Right renal pelvis (tissue), 4 donors: ENCODE measurements around the gene ERG. TPM values are rescaled to one million over a fixed set of nuclear protein-coding genes. Genes with fewer than 3 reads are reported as not detected.

Experiments
- DNase-seq, 4 donors: peaks; one replicate each; pipeline ENCODE4 v3.0.0-alpha.2; 2013; ENCODE audit warnings: low read depth in 4 of 4, low spot score in 3 of 4, missing footprints in 1 of 4
- polyA plus RNA-seq, 4 donors: library from polyadenylated mRNA; unstranded; fragments of 120-200 nt; gene quantifications; one replicate each; pipeline ENCODE4 v1.2.1, GENCODE V29; 2013; ENCODE audit not compliant: insufficient read length in 4 of 4

The ERG gene
- polyA plus RNA-seq, 4 donors = 20.3 to 26.6 (median 22.1) TPM

DNA sequence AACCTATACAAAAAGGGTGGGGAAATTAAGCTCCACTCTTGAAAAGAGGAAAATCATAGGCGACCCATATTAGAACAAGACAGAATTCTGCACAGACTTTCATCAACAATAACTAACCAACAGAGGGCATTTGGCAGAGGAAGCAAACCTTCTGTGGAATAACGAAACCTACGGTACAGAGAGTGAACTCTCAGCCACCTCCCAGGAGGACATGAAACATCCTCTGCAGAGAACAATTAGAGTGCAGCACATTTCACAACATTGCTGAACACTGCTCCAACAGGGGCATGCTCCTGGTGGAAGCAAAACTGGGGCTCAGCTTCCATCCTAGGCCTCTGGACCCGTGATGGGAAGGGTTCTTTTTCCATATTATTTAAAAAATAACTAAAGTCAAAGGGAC lies 130.6 kb downstream of the ERG start:
- DNase-seq = no peak

DNA sequence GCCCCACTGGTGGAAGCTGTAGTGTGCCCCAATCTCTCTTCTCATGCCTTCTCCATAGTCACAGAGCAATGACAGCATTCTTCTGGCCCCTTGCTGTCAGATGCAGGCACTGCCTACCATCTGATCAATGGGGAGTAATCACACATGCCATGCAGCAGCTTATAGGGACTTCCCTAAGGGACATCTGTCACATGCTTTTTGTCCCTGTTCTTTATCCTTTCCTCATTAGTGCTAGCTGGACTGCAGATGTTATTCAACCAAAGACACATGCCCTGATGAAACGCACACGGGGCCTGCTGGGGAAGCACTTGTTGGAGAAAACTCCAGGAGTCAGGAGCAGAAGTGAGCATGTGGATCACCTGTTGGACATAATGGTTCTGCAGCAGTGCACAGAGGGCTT lies 132.8 kb downstream of the ERG start:
- no peak for DNase-seq

DNA sequence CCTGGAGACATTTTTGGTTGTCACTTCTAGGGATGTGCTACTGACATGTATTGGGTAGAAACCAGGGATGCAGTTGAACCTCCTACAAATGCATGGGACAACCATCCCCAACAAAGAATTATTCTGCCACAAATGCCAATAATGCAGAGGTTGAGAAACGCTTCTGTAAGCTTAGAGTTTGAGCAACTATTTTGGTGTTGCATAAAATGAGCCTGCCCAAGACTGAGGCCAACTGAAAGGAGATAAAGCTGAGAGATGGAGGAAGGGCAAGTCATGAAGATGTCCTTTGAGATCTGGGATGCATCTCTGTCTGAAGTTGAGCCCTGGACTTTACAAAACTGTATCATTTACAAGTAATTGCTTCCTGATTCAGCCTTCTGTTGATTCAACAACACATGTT lies 134.6 kb downstream of the ERG start:
- no peak for DNase-seq

DNA sequence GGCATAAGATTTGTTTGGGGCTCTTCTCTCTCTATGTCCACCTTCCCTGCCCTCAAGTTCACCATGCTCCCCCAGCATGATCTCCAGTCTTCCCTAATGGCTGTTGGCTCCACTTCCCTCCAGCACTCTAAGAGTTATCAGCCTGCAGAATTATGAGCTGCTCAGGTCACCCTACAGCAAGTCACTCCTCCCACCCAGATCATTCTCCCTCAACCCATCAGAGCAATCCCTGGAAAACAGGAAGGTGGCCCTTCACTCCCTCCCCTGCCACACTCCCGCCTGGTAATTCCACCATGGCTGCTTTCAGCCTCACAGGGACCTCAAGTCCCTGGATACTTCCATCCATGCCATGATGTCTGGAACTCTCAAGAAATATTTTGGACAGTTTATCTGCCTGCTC lies 137.0 kb downstream of the ERG start:
- no peak for DNase-seq

DNA sequence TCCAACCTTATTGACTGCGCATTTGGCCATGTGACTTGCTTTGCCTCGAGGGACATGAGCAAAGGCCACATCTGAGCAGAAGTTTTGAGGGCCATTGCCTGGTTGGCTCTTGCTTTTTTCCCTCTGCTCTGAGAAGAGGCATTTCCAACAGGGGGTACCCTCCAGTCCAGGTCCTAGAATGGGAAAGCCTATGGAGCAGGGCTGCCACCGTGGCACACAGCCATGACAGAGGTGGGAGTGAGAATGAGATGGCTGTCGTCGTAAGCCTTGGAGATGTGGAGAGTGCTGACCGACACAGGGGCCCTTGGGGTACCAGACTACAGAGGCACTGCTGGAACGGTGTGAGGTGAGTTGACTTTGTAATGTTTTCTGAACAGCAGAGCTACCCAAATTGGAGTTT lies 138.4 kb downstream of the ERG start:
- DNase-seq = no peak

DNA sequence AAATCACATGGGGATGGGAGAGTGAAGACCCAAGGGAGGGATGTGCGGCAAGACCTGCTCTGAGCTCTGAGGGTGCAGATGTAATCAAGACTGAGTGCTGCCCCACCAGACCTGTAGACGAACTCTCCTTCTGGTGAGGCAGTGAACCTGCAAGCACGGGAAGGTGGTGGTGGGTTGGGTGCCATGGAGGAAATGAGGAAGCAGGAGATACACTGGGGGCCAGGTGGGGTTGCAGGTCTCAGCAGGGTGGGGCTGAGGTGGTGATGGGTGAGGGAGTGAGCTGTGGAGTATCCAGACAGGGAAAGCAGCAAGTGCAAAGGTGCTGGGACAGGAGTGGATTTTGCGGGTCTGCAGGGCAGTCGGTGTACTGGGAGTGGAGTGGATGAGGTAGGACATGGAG lies 139.2 kb downstream of the ERG start:
- DNase-seq = no peak

DNA sequence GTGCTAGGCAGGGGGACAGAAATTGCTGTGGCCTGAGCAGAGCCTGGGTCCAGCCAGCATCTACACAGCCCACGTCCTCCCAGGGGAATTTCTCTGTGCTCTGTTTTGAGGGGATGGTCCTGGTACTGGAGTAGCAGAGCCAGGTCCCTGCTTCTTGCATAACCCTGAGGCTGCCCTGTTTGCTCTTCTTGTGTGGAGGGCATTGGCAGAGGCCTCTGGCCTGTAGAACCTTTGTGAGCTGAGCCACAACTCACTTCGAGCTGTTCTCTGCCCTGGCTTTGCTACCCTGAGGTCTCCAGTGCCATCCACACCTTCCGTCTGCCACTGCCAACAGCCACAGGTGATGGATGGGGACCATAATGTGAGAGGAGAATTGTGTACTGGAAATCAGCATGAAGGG lies 139.6 kb downstream of the ERG start:
- DNase-seq = no peak

DNA sequence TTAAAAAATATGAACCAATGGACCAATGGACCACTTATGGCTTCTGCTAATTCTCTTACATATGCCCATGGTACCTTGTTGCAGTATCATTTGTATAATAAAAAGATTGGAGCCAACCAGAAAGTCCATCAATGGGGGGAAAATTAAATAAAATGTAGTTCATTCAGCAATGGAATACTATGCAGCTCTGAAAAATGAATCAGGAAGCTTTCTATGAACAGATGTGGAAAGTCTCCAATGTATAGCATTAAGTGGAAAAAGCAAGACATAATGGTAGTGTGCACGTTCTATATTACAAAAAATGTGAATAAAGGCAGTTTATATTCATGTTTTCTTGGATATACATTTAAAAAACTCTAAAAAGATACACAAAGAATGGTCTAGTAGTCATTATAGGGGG lies 140.2 kb downstream of the ERG start:
- no peak for DNase-seq

DNA sequence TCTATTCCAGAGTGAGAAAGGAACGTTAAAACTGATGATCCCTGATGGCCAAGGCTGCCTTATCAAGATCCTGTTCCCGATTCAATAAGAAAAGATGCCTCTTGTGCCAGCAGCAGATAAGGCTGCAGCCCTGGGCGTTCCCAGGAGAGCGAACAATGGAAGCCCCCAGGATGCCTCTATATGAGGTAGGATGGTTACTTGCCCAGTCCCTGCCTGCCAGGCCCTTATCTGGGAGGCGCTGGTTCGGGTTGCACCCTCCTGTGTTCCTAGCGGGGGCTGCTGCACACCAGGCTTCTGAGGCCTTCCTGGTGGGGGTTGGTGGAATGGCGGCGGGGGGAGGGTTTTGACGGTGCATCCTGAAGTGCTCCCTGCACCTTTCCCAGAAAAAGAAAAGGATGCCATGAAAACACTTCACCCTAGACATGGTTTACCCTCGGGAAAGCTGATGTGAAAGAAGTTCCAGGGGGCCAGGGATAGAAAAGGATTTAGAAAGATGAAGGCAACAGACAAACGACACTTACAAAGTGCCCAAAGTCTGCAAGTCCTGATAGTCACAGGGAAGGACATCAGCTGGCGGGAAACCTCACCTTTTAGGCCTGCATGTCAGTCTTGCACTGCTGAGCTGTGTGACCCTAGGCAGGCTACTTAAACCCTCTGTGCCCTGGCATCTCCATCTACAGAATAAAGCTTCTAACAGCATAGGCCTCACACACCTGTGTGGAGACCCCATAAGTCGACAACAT lies 141.2 kb downstream of the ERG start:
- no peak for DNase-seq

DNA sequence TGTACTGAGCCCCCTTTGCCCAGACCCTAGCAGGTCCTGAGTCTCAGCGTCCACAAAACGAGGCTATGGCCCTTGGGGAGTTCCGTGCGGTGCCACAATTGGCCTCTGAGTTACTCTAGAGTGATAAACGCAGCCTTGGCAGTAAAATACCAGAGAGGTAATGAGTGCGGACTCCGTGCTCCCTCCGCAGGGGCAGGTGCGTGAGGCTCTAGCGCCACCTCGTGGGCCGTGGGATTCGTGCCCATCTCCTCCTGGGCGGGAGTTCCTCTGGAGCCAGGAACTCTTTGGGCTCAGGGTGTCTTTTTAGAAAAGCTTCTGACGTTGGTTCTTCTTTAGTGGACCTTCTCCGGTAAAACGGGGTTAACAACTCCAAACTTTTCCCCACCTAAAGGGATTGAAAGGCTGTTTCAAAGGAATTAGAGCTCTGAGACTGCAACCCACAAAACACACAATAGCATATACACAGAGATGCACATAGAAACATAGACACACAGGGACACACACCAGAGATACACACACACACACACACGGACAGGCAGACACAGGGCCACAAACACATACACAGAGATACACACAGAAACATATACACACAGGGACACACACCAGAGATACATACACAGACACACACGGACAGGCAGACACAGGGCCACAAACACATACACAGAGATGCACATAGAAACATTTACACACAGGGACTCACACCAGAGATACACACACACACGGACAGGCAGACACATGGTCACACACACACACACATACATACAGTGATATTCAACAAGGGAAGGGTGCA lies 142.1 kb downstream of the ERG start:
- peak; percentile 45 to 69 (median 54) for DNase-seq

DNA sequence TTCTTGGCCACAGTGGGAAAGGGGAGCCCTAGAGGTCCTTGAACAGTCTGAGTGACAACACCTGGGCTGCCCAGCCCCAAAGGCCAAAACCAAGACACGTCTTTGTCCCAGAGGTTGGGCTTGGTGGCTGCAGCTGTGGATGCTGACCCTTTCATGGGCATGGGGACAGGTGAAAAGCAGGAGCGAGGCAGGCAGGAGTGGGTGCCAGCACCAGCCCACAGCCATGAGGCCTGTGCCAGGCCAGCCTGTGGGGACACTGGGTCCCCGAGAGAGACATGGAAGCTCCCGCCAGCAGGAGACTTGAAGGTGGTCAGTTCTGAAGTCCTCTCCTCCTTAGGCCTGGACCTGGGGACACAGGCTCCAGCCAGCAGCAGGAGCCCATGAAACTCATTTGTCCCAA lies 142.9 kb downstream of the ERG start:
- DNase-seq = no peak

DNA sequence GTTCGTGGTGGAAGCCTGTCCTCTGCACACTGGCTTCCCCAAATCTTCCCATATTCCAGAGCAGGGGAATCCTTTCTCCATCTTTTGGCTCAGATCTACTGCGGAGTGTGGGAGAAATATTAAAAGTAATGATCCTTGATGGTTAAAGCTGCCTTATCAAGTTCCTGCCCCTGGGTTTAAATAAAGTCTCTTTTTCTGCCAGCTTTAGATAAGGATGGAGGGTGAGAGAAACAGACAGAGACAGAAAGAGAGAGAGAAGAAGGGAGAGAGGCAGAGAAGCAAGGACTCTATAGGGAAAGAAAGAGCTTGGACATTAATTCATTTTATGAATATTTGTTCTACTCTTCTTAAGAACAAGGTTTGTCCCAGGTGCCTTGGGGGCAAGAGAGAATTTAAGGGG lies 143.5 kb downstream of the ERG start:
- no peak for DNase-seq

DNA sequence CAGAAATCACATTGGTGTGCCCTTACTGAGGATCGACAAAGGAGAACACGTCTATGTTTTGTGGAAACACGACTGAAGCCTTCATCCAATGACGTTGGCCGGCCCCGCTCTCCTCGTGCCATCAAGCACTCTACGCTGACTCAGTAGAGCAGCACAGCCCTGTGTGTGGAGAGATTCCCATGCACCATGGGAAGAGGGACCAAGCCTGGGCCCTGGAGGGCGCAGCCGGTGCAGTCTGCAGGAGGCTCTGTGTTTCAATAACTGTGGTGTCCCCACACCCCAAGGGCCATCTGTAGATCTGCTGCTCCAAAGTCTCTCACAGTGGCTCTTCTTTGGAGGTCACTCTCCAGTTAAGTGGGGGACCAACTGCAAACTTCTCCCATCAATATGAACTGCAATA lies 144.0 kb downstream of the ERG start:
- no peak for DNase-seq

DNA sequence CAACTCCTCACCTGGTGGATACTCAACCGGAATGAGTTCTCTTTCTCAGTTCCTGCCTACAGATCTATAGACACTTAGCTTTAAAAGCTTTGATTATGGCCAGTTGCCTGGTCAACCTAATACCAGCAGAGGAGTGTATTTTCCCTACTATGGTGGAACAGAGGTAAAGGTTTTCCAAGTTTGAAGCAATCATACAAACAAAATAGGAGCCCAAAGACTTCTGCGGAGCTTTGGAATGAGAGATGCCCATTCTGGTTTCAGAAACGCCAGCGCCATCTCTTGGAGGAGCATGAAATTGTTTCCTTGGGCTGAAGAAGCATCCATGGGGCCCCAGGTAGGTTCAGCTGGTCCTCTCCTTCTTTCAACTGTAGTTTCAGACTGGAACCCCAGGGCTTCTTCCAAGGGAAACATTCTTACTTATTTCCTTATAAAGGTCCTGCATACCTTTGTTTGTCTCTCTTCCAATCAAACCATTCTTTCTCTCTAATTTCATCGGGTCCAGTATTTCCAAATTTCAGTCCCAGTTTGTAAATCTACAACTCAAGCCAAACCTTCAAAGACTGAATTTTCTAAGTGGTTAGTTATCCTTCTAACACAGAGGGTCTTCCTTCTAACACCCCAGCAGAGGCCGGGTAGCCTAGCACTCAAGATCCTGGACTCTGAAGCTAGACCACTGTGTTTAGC lies 145.6 kb downstream of the ERG start:
- peak; percentile 58 to 68 (median 62) for DNase-seq

DNA sequence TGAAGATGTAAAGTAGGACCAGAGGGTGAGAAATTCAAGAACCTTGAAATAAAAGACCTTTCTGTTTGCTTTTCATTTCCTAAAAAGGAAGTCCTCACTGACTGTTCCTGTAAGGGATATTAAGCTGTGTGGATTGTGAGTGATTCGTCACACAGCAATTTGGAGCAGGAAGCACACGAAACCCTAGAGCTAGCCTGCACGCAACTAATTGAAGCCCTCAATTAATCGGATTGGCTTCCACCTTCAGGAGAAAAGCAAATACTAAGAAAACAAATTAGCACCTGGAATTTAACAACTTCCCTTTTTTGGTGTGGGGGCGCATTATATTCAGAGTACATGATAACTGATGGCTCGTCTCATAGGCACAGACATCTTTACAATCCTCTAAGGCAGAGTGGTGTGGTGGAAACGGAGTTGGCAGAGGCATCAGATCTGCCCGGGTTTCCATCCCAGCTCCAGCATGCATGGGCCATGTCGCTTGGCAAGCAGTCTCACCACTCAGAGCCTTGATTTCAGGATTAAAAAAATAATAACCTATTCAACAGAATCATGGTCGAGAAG lies 146.2 kb downstream of the ERG start:
- no peak for DNase-seq

DNA sequence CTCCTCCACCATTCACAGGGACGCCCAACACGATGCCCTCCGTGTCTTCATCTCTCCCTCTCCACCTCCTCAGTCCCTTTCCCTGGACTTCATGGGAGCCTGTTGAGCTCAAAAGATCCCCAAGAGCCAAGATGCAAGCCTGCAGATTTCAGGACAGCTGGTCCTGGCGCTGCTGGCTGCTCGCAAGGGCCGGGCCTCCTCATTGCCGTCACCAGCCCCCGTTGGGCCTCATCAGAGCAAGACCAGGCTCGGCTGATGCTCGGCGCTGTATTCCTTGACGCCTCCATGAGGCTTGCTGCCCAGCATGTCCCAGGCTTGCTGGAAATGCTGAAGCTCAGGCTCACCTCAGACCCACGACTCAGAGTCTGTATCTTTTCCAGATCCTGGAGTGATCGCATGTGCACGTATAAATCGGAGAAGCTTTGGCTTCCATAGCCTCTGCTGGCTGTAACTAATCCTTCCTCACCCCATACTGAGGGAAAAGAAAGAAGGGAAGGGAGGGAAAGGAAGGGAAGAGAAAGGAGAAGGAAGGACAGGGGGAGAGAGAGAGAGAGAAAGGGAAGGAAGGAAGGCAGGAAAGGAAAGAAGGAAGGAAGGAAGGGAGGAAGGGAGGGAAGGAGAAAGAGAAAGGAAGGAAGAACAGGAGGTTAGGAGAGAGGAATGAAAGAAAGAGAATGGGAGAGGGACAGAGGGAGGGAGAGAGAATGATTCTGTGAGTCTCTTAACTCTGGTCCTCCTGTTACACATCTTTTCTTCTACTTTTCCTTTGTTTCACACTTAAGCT lies 146.9 kb downstream of the ERG start:
- no peak for DNase-seq

DNA sequence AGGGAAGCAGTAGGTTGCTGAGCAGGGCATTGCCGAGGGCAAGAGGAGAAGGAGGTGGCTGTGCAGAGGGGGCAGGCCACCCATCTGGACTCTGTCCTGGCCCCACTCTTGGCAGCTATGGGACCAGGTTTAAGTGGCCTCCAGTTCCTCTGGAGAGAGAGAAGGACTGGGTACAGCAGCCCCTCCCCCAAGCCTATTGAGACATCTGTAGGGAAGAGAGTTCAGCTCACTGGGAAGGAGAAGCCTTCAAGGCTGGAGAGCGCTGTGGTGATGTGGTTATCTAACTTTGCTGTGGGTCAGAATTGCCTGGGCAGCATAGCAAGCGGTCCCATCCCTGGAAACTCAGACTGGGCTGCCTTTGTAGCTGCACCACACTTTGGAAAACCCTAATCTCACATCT lies 147.6 kb downstream of the ERG start:
- no peak for DNase-seq

DNA sequence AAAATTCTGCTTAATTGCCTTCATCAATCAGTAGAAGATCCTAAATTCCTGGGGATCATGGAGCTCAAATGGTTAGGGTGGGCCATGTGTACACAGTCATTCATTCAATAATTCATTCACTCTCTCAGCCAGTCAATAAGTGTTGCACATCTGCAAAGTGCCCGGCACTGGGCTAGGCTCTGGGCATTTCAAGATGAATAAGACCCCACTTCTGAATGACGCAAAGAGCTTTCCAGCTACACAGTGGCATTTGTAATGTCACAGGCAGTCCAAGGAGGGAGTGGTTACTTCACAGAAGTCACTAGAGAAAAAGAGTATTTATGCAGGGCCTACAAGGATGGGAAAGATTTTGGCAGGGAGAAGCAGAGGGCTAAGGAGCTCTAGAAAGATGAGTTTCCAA lies 148.3 kb downstream of the ERG start:
- no peak for DNase-seq

DNA sequence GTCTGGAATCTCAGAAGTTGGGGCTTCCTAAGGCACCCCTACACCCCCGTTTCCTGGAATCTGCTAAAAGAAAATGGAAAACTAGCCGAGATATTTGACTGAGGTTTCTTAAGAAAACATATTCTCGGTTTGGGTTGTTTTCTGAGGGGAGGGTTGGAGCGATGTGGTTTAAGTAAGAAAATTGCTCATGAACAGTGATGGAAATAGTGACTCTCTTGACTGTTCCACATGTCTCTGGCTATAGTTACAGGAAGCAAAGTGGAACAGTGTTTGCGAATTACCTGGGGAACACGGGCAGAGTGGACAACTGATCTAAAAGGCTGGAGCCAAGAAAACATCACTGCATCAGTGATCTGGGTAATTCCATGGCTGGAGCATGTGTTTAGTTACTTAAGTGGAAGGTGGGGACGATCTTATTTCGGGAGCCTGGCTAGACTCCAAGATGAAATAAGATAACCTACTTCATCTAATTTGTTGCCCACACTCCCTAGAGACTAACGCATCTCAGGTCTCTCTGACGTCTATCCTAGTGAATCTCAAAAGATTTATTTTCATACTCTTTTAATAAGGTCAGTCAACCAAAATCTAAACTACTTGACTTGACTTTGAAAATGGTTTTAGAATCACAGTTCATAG lies 149.0 kb downstream of the ERG start:
- peak in 1 of 4 donors; percentile 35 for DNase-seq

DNA sequence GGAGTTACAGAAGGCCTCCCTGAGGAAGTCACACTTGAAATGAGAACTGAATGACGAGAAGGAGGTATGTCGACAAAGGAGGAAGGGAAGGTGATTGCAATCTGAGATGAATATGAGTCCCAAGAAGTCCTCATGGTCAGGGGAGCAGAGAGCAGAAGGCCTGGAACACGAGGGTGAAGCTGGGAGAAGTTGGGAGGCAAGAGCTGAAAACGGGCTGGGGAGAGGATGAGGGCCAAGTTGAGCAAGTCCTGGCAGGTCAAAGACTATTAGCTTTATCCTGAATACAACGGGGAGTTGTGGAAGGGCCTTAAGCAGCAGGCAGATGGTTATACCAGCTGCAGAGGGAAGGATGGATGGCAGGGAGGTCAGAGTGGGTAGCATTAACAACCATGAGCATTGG lies 152.0 kb downstream of the ERG start:
- DNase-seq = no peak
